CD4-positive, alpha-beta memory T cell (primary cell): Measurements from ENCODE around the gene GRAP2. TPM values are rescaled to one million over a fixed set of nuclear protein-coding genes. Genes with fewer than 3 reads are reported as not detected.

Experiments used
- CTCF ChIA-PET: fragments of 350-600 bp; sonication (Branson Sonifier 250); formaldehyde crosslinking; loops from one replicate; lab custom pipeline; 2021; ENCODE audit warnings: inconsistent platforms; ENCODE audit not compliant: partially characterized antibody; lab: Charles Lee
- POLR2A ChIA-PET: fragments of 350-600 bp; sonication (Branson Sonifier 250); formaldehyde crosslinking; loops from one replicate; lab custom pipeline; 2021; ENCODE audit not compliant: partially characterized antibody; lab: Charles Lee
- DNase-seq, 5 donors: peaks; one replicate each; pipeline versions ENCODE4 v3.0.0 to v3.0.0-alpha.2; 2020 to 2022; ENCODE audit warnings: mixed read lengths in 1 of 5
- H3K27ac ChIP-seq: one replicate; pipeline ENCODE4 v1.7.0; 2013; ENCODE audit warnings: low read depth, low read length
- H3K27me3 ChIP-seq: 2 replicates; pipeline ENCODE4 v1.7.0; 2013; ENCODE audit warnings: mild to moderate bottlenecking, low read length, moderate library complexity; ENCODE audit not compliant: insufficient read depth
- H3K36me3 ChIP-seq: 2 replicates; pipeline ENCODE4 v1.7.0; 2013; ENCODE audit warnings: mild to moderate bottlenecking, low read length, moderate library complexity; ENCODE audit not compliant: insufficient read depth
- H3K4me1 ChIP-seq: 2 replicates; pipeline ENCODE4 v1.7.0; 2013; ENCODE audit warnings: mild to moderate bottlenecking, low read length, moderate library complexity; ENCODE audit not compliant: insufficient read depth
- H3K4me3 ChIP-seq, 2 donors: one replicate each; pipeline ENCODE4 v1.7.0; 2013; ENCODE audit warnings: low read length in 2 of 2, mild to moderate bottlenecking in 1 of 2
- H3K9me3 ChIP-seq, 2 donors: one replicate each; pipeline ENCODE4 v1.7.0; 2013; ENCODE audit warnings: low read length in 2 of 2, control low read depth in 1 of 2; ENCODE audit not compliant: control insufficient read depth in 1 of 2
- H3K27ac Mint-ChIP-seq, 7 donors: one replicate each; pipeline ENCODE4 v1.8.0; 2020 to 2021; ENCODE audit warnings: mixed read lengths in 7 of 7, mild to moderate bottlenecking in 6 of 7, inconsistent platforms in 3 of 7, moderate library complexity in 3 of 7
- H3K27me3 Mint-ChIP-seq, 2 donors: one replicate each; pipeline ENCODE4 v1.8.0; 2020 to 2021; ENCODE audit warnings: mixed read lengths in 2 of 2
- H3K36me3 Mint-ChIP-seq, 2 donors: one replicate each; pipeline ENCODE4 v1.8.0; 2020 to 2021; ENCODE audit warnings: mixed read lengths in 2 of 2, inconsistent platforms in 1 of 2, mild to moderate bottlenecking in 1 of 2
- H3K4me1 Mint-ChIP-seq, 4 donors: one replicate each; pipeline ENCODE4 v1.8.0; 2020 to 2021; ENCODE audit warnings: mixed read lengths in 4 of 4, mild to moderate bottlenecking in 1 of 4
- H3K4me3 Mint-ChIP-seq, 8 donors: one replicate each; pipeline ENCODE4 v1.8.0; 2020 to 2021; ENCODE audit warnings: mixed read lengths in 8 of 8, mild to moderate bottlenecking in 7 of 8, moderate library complexity in 6 of 8, inconsistent platforms in 3 of 8
- H3K9me3 Mint-ChIP-seq, 8 donors: one replicate each; pipeline ENCODE4 v1.8.0; 2020 to 2021; ENCODE audit warnings: mixed read lengths in 8 of 8, mild to moderate bottlenecking in 5 of 8, inconsistent platforms in 3 of 8, moderate library complexity in 1 of 8
- intact Hi-C: fragments of 100-400 bp; cut with micrococcal nuclease; formaldehyde crosslinking; loops from one replicate; pipeline ENCODE4 v1.15.1; 2023
- polyA plus RNA-seq, 2 donors: library from polyadenylated mRNA; unstranded; fragments of 300-500 nt; fragmentation: Illumina TruSeq; gene quantifications; one replicate each; pipeline ENCODE4 v1.2.3, GENCODE V29; 2021
- total RNA-seq, 2 experiments: library from RNA; stranded (reverse); gene quantifications; one replicate each; pipeline ENCODE4 v1.2.3, GENCODE V29; 2021

The GRAP2 gene
- total and polyA plus RNA-seq, 4 experiments from 2014 or later = 53.1 to 140 (median 110) TPM

- Mint-ChIP-seq H3K36me3 (no peaks in the 10 kb centered on the region), H3K27me3 (peaks cover 3 to 17% of the 10 kb centered on the region in 2 donors), H3K4me3 (no peak overlapping the region), H3K9me3 (no peaks in the 10 kb centered on the region), H3K27ac (no peak overlapping the region), H3K4me1 (no peaks in the 10 kb centered on the region)
- Histone ChIP-seq H3K27ac (no peak overlapping the region), H3K4me1 (no peaks in the 10 kb centered on the region), H3K27me3 (no peaks in the 10 kb centered on the region), H3K4me3 (no peak overlapping the region), H3K36me3 (no peaks in the 10 kb centered on the region), H3K9me3 (no peaks in the 10 kb centered on the region)
- intact Hi-C loops = no loop called here
- ChIA-PET CTCF (interaction anchor here (0.7 to 1.4 kb wide), 2 partner anchors 22 to 345 kb away, joined by 3 to 4 read pairs; no protein-coding TSS in a partner anchor), POLR2A (no interaction called here)
- no peak for DNase-seq
Observed at GRCh38 chr22:40002935-40003715, 102.2 kb downstream of the GRAP2 start.

- no peaks in the 10 kb centered on the region for H3K9me3 ChIP-seq
- H3K4me1 Mint-ChIP-seq = peaks cover 2 to 8% (median 6%) of the 10 kb centered on the region in 4 donors
- ChIA-PET POLR2A (no interaction called here), CTCF (interaction anchor here (2.2 kb wide), 1 partner anchor 20 kb away, joined by 8 read pairs; no protein-coding TSS in a partner anchor)
- no peaks in the 10 kb centered on the region for H3K36me3 Mint-ChIP-seq
- peaks cover 5% of the 10 kb centered on the region for H3K27me3 ChIP-seq
- H3K4me1 ChIP-seq = peaks cover 4% of the 10 kb centered on the region
- DNase-seq = no peak
- H3K27ac ChIP-seq = no peak overlapping the region
- H3K9me3 Mint-ChIP-seq = no peaks in the 10 kb centered on the region
- no peak overlapping the region for H3K4me3 Mint-ChIP-seq
- peaks cover 8 to 23% of the 10 kb centered on the region in 2 donors for H3K27me3 Mint-ChIP-seq
- no peaks in the 10 kb centered on the region for H3K36me3 ChIP-seq
- no peak overlapping the region for H3K27ac Mint-ChIP-seq
- intact Hi-C loops = no loop called here
- H3K4me3 ChIP-seq = no peak overlapping the region
Observed at GRCh38 chr22:40004836-40005235, 104.0 kb downstream of the GRAP2 start.

DNA sequence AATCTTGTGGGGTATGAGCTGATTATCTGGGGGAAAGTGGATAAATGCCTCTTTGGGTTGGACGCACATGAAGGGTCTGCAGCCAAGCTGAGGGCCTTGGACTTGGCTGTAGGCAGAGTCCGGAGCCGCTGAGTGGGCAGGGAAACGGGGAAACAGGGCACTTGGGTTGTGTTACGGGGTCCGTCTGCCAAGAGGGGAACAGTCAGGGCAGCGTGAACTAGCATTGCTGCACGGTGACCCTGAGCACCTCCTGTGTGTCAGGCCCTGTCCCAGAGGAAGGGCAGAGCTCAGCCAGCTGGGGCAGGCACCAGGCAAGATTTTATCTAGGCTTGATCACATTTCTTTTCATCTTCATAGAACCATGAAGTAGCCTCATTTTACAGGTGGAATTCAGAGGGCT is 105.8 kb downstream of the GRAP2 start:
- H3K27me3 Mint-ChIP-seq = peaks cover 7 to 25% of the 10 kb centered on the region in 2 donors
- Histone ChIP-seq H3K4me1 (peaks cover 10% of the 10 kb centered on the region), H3K4me3 (no peak overlapping the region), H3K27me3 (peaks cover 5% of the 10 kb centered on the region), H3K36me3 (no peaks in the 10 kb centered on the region), H3K27ac (no peak overlapping the region), H3K9me3 (no peaks in the 10 kb centered on the region)
- H3K4me3 Mint-ChIP-seq = no peak overlapping the region
- DNase-seq = no peak
- CTCF ChIA-PET = no interaction called here
- no peaks in the 10 kb centered on the region for H3K36me3 Mint-ChIP-seq
- intact Hi-C loops = no loop called here
- no peaks in the 10 kb centered on the region for H3K9me3 Mint-ChIP-seq
- no peak overlapping the region for H3K27ac Mint-ChIP-seq
- POLR2A ChIA-PET = no interaction called here
- peaks cover 2 to 13% (median 12%) of the 10 kb centered on the region in 4 donors for H3K4me1 Mint-ChIP-seq

DNA sequence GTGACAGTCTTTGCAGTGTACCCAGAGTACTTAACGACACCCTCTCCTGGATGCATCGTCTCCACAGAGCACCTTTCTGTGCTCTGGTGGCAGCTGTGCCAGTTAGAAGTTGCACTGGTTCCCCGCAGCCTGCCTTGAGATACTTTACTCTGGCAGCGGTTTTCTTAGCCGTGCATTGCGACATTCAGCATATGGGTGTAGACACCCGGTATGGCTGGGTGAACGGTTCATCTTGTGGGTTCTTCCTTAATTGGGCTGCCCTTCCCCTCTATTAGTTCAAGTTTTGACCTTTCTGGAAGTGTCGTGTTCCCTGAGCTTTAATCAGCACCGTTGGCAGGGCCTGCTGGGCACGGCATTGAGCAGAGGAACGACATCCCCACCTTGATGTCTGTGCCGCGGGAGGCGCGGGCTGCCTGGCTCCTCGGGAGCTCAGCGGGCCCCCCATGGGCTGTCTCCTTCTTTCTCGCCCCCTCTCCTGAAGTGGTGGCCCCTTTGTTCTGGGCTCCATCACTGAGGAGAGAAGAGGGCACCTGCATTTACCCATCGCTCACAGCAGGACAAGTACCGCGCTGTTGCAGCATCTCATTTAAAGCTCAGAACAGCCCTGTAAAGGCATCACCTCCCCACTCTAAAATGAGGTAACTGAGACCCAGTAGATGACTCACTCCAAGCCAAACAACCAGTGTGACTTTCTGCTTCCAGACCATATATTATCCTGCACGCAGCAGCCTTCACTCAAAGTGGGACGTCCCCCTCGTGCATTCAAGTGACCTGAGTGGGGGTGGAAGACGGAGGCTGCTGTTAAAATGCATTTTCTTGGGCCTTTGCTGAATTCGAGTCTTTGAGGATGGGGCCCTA is 107.2 kb downstream of the GRAP2 start:
- Histone ChIP-seq H3K27ac (no peak overlapping the region), H3K4me3 (no peak overlapping the region), H3K36me3 (no peaks in the 10 kb centered on the region), H3K27me3 (peaks cover 5% of the 10 kb centered on the region), H3K9me3 (no peaks in the 10 kb centered on the region), H3K4me1 (peaks cover 10% of the 10 kb centered on the region)
- DNase-seq = no peak
- ChIA-PET POLR2A (no interaction called here), CTCF (interaction anchor here (1.2 kb wide), 1 partner anchor 13 kb away, joined by 3 read pairs; no protein-coding TSS in a partner anchor)
- Mint-ChIP-seq H3K27ac (no peak overlapping the region), H3K4me1 (peaks cover 2 to 13% (median 12%) of the 10 kb centered on the region in 4 donors), H3K4me3 (no peak overlapping the region), H3K36me3 (no peaks in the 10 kb centered on the region), H3K9me3 (no peaks in the 10 kb centered on the region), H3K27me3 (peaks cover 9 to 31% of the 10 kb centered on the region in 2 donors)
- intact Hi-C loops = no loop called here

GRCh38 chr22:40008726-40009291 is 107.9 kb downstream of the GRAP2 start:
- H3K27ac Mint-ChIP-seq = no peak overlapping the region
- no peak for DNase-seq
- H3K36me3 ChIP-seq = no peaks in the 10 kb centered on the region
- H3K4me3 Mint-ChIP-seq = no peak overlapping the region
- intact Hi-C loops = no loop called here
- H3K9me3 ChIP-seq = no peaks in the 10 kb centered on the region
- H3K9me3 Mint-ChIP-seq = no peaks in the 10 kb centered on the region
- H3K27ac ChIP-seq = no peak overlapping the region
- peaks cover 10% of the 10 kb centered on the region for H3K4me1 ChIP-seq
- peaks cover 9 to 34% of the 10 kb centered on the region in 2 donors for H3K27me3 Mint-ChIP-seq
- H3K36me3 Mint-ChIP-seq = no peaks in the 10 kb centered on the region
- CTCF ChIA-PET = interaction anchor here (0.9 to 1.2 kb wide), 2 partner anchors 12 to 27 kb away, joined by 3 read pairs; no protein-coding TSS in a partner anchor
- H3K4me3 ChIP-seq = no peak overlapping the region
- peaks cover 2 to 13% (median 12%) of the 10 kb centered on the region in 4 donors for H3K4me1 Mint-ChIP-seq
- POLR2A ChIA-PET = no interaction called here
- peaks cover 5% of the 10 kb centered on the region for H3K27me3 ChIP-seq

DNA sequence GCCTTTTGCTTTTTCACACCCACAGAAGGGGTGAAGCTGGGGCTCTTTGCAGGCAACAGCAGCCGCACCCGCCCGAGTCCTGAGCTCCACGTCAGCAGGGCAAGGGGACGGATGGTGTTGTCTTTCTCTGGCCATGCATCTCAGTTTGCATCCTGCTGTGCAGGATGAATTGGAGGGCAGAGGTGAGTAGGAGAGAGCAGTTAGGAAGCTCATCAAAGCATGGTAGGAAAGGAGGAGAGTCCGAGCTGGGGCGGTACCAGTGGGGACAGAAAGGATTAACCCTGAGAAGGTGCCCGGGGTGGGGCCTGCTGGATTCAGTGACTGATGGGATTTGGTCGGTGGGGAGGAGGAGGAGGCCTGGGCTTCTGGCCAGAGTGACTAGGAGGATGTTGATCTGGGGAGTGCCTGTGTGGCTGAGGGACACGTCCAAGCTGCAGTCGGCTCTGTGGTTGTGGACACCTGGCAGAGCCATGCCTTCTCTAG is 108.4 kb downstream of the GRAP2 start:
- Mint-ChIP-seq H3K27me3 (peaks cover 9 to 34% of the 10 kb centered on the region in 2 donors), H3K9me3 (no peaks in the 10 kb centered on the region), H3K27ac (peak overlapping the region in 1 of 7 donors; percentile 36), H3K4me3 (peak overlapping the region in 2 of 8 donors; percentile 23 to 62), H3K36me3 (no peaks in the 10 kb centered on the region), H3K4me1 (peaks cover 2 to 13% (median 12%) of the 10 kb centered on the region in 4 donors)
- Histone ChIP-seq H3K27ac (no peak overlapping the region), H3K27me3 (peaks cover 5% of the 10 kb centered on the region), H3K4me1 (peaks cover 10% of the 10 kb centered on the region), H3K36me3 (no peaks in the 10 kb centered on the region), H3K9me3 (no peaks in the 10 kb centered on the region), H3K4me3 (no peak overlapping the region)
- DNase-seq = no peak
- ChIA-PET POLR2A (interaction anchor here (1.6 kb wide), 1 partner anchor 31 kb away, joined by 3 read pairs; no protein-coding TSS in a partner anchor), CTCF (interaction anchor here (0.5 to 2.3 kb wide), 3 partner anchors 15 to 53 kb away, joined by 3 to 17 read pairs (median 3); no protein-coding TSS in a partner anchor)
- intact Hi-C loops = no loop called here
